Effector memory CD8-positive, alpha-beta T cell (primary cell): ENCODE measurements around the gene DAPK2.
A peak's percentile ranks its signal among the peaks of the same experiment; 100 is the strongest.
"Not testable (repeated sequence)": the region's sequence is repeated elsewhere in the genome, so short reads cannot be mapped to it uniquely, and the experiment has no call there.

Experiments
- ATAC-seq: fragments of 150-1000 bp; cut with Tn5 transposase; replicated peaks from 2 replicates; pipeline ENCODE4 v1.10.0; 2021; ENCODE audit warnings: mild to moderate bottlenecking, moderate library complexity
- DNase-seq, 3 experiments: peaks; one replicate each; pipeline ENCODE4 v3.0.0; 2021
- H3K27ac Mint-ChIP-seq, 2 donors: one replicate each; pipeline ENCODE4 v1.8.0; 2022; ENCODE audit warnings: mild to moderate bottlenecking in 2 of 2, mixed read lengths in 2 of 2, moderate library complexity in 2 of 2
- H3K27me3 Mint-ChIP-seq, 2 donors: one replicate each; pipeline ENCODE4 v1.8.0; 2022; ENCODE audit warnings: mixed read lengths in 2 of 2
- H3K36me3 Mint-ChIP-seq: one replicate; pipeline ENCODE4 v1.8.0; 2022; ENCODE audit warnings: mild to moderate bottlenecking, moderate library complexity, mixed read lengths; ENCODE audit not compliant: insufficient read depth
- H3K4me1 Mint-ChIP-seq, 2 donors: one replicate each; pipeline ENCODE4 v1.8.0; 2022; ENCODE audit warnings: low read depth in 2 of 2, mixed read lengths in 2 of 2
- H3K4me3 Mint-ChIP-seq, 2 donors: one replicate each; pipeline ENCODE4 v1.8.0; 2022; ENCODE audit warnings: mild to moderate bottlenecking in 2 of 2, mixed read lengths in 2 of 2, moderate library complexity in 2 of 2
- H3K9me3 Mint-ChIP-seq, 2 donors: one replicate each; pipeline ENCODE4 v1.8.0; 2022; ENCODE audit warnings: mixed read lengths in 2 of 2

The DAPK2 gene

DNA sequence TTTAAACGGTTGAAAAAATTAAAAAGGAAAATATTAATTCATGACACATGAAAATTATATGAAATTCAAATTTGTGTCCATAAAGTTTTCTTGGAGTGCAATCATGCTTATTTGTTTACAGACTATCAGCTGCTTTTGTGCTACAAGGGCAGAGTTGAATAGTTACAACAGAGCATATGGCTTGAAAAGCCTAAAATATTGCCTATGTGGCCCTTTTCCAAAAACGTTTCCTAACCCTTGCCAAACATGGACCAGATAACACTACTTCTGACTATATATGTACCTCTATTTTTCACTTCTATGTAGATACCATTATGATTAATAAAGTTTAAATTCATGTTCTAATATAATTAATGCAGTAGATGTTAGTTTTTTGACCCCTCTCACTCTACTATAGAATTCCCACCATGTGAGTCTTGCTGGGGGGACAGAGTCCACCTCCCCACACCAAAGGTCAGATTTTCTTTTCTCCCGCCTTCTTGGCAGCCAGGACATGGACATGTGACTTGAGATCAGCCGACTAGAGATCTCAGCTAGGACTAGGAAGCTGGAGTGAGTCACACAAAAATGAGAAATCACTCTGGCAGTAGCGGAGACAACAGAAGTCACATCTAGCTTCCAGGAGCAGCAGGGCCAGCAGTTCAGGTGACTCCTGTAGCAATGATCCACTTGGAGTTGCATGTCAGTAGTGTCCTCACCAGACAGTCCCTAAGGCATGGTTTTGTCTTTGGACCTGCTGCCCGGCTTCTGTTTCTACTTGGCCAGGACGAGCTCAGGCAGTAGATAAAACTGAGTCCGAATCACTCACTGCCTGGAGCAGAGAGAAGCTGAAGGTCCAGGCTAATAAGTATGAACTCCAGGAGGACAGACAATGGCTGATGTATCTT is 24.9 kb upstream of the DAPK2 start:
- H3K9me3 Mint-ChIP-seq, result no peaks in the 10 kb centered on the region
- H3K4me3 Mint-ChIP-seq, result no peak overlapping the region
- no peak overlapping the region for H3K27ac Mint-ChIP-seq
- H3K4me1 Mint-ChIP-seq, result peaks cover 6 to 9% of the 10 kb centered on the region in 2 donors
- peaks cover 19% of the 10 kb centered on the region for H3K36me3 Mint-ChIP-seq
- DNase-seq (no peak), ATAC-seq (no peak)
- no peaks in the 10 kb centered on the region for H3K27me3 Mint-ChIP-seq

DNA sequence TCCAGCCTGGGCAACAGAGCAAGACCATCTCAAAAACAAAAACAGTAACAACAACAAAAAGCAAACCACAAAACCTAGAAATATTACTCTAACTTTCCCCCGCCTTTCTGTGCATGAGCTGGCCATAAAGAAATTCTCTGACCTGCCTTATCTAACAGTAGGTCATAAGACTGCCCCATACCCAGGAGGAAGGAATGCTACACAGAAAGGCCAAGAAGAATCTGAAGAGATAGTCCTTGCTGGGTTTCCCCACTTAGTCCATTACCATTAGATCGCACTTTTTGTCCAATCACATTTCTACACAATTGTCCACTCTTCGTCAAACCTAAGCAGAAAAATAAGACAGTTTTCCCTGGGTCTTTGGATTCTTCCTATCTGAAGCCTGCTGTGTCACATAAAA is 23.8 kb upstream of the DAPK2 start:
- H3K27me3 Mint-ChIP-seq, result no peaks in the 10 kb centered on the region
- ATAC-seq (no peak), DNase-seq (no peak)
- H3K27ac Mint-ChIP-seq, result peak overlapping the region in 1 of 2 donors; percentile 64
- peaks cover 15% of the 10 kb centered on the region for H3K36me3 Mint-ChIP-seq
- H3K4me3 Mint-ChIP-seq, result no peak overlapping the region
- H3K9me3 Mint-ChIP-seq, result no peaks in the 10 kb centered on the region
- peaks cover 6 to 9% of the 10 kb centered on the region in 2 donors for H3K4me1 Mint-ChIP-seq

DNA sequence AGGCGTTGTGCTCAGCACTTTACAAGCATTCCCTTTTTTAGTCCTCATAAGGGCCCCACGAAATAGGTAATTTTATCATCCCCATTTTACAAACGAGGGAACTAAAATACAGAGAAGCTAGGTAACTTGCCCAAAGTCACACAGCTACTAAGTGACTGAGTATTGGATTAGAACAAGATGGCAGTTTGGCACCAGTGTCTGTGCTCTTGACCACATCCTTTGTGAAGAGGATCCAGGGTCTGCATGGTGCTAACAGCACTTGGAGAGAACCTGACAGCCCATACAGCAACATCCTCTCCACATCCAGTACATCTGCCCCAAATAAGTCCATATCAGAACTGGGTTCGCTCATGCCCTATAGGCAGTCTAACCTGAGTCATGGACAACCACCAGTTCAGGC is 21.8 kb upstream of the DAPK2 start:
- Mint-ChIP-seq H3K27ac (peak overlapping the region; percentile 1 to 62), H3K4me1 (peaks cover 6 to 9% of the 10 kb centered on the region in 2 donors), H3K36me3 (peaks cover 14% of the 10 kb centered on the region), H3K4me3 (peak overlapping the region; percentile 18 to 38), H3K27me3 (no peaks in the 10 kb centered on the region), H3K9me3 (no peaks in the 10 kb centered on the region)
- ATAC-seq, result peak; percentile 30
- DNase-seq, result no peak

DNA sequence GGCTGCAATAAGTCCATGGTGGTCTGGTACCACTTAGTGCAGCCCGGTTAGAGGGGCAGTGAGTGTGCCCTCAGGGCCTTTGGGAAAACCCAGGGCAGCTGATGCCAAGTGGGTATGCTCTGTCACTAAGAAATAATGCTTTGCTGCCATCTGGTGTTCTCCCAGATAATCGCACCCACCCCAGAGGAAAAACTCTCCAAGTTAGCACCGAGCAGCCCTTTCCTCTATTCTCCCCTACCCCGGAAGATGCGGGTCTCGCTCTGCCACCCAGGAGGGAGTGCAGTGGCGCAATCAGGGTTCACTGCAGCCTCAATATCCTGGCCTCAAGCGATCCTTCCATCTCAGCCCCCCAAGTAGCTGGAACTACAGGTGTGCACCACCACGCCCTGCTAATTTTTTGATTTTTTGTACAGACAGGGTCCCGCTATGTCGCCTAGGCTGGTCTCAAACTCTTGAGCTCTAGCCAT is 21.3 kb upstream of the DAPK2 start:
- Mint-ChIP-seq H3K4me3 (peak overlapping the region; percentile 18 to 38), H3K4me1 (peaks cover 6 to 9% of the 10 kb centered on the region in 2 donors), H3K36me3 (peaks cover 14% of the 10 kb centered on the region), H3K27ac (peak overlapping the region; percentile 1 to 62), H3K27me3 (no peaks in the 10 kb centered on the region), H3K9me3 (no peaks in the 10 kb centered on the region)
- peak; percentile 68 to 75 (median 73) for DNase-seq
- peak; percentile 85 for ATAC-seq

DNA sequence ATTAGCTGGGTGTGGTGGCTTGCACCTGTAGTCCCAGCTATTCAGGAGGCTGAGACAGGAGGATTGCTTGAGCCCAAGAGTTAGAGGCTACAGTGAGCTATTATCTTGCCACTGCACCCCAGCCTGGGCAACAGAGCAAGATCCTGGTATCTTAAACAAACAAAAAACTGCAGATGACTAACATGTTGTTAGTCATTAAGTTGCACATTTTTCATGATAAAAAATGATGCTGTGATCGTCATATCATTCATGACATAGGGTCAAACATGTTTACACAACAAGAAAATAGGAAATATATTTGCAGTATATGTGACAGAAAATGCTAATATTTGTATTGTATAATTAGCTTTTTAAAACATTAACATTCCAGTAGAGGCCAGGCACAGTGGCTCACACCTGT is 20.2 kb upstream of the DAPK2 start:
- H3K27me3 Mint-ChIP-seq, result no peaks in the 10 kb centered on the region
- no peaks in the 10 kb centered on the region for H3K9me3 Mint-ChIP-seq

DNA sequence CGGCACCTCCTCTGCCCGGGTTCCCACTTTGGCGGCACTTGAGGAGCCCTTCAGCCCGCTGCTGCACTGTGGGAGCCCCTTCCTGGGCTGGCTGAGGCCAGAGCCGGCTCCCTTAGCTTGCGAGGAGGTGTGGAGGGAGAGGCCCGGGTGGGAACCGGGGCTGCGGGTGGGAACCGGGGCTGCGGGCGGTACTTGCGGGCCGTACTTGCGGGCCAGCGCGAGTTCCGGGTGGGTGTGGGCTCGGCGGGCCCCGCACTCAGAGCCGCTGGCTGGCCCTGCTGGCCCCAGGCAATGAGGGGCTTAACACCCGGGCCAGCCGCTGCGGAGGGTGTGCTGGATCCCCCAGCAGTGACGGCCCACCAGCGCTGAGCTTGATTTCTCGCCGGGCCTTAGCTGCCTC is 14.4 kb upstream of the DAPK2 start:
- Mint-ChIP-seq H3K4me3 (no peak overlapping the region), H3K27me3 (no peaks in the 10 kb centered on the region), H3K4me1 (no peaks in the 10 kb centered on the region), H3K27ac (no peak overlapping the region), H3K9me3 (no peaks in the 10 kb centered on the region), H3K36me3 (peaks cover 2% of the 10 kb centered on the region)
- no peak for DNase-seq
- no peak for ATAC-seq

More for the DNA sequence above, 20.2 kb upstream of the DAPK2 start:
- no peak overlapping the region for H3K4me3 Mint-ChIP-seq
- H3K4me1 Mint-ChIP-seq, result peaks cover 6 to 9% of the 10 kb centered on the region in 2 donors
- ATAC-seq (no peak), DNase-seq (no peak)
- peaks cover 7% of the 10 kb centered on the region for H3K36me3 Mint-ChIP-seq
- H3K27ac Mint-ChIP-seq, result no peak overlapping the region

DNA sequence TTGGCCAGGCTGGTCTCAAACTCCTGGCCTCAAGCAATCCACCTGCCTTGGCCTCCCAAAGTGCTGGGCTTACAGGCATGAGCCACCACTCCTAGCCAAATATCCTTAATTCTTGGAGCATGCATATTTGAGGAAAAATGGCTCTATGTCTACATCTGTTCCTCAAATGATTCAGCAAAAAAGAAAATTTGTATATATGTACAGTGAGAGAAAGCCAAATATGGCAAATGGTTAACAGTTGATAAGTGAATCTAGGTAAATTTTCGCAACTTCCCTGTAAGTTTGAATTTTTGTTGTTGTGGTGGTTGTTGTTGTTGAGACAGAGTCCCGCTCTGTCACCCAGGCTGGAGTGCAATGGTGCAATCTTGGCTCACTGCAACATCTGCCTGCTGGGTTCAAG is 12.8 kb upstream of the DAPK2 start:
- not testable (repeated sequence) for H3K4me3 Mint-ChIP-seq, H3K27ac Mint-ChIP-seq, H3K27me3 Mint-ChIP-seq, H3K36me3 Mint-ChIP-seq, H3K9me3 Mint-ChIP-seq, DNase-seq, H3K4me1 Mint-ChIP-seq, ATAC-seq

DNA sequence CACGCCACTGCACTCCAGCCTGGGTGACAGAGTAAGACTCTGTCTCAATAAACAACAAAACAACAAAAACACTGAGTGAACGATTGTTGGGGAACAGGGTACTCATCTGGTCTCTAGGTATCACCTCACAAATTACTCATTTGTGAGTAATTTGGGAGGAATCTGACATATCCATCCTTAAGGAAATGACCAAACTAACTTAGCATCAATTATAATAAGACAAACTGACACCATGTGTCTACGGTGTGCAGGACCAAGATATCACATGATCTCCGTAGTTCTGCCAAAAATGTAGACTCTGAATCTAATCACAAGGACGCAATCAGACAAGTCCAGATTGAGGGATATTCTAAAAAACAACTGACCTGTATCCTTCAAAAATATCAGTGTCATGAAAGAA is 12.0 kb upstream of the DAPK2 start:
- Mint-ChIP-seq H3K4me3 (no peak overlapping the region), H3K36me3 (no peaks in the 10 kb centered on the region), H3K9me3 (no peaks in the 10 kb centered on the region), H3K4me1 (no peaks in the 10 kb centered on the region), H3K27me3 (no peaks in the 10 kb centered on the region), H3K27ac (no peak overlapping the region)
- no peak for ATAC-seq
- no peak for DNase-seq

DNA sequence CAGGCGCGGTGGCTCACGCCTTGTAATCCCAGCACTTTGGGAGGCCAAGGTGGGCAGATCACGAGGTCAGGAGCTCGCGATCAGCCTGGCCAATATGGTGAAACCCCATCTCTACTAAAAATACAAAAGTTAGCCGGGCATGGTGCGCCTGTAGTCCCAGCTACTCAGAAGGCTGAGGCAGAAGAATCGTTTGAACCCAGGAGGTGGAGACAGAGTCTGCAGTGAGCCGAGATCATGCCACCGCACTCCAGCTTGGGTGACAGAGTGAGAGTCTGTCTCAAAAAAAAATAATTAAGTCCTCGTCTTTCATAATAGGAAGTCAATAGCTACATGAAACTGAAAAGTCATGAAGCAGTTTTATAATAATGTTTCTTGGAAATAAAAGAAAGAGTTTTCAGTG is 7.4 kb upstream of the DAPK2 start:
- DNase-seq, H3K4me1 Mint-ChIP-seq, H3K4me3 Mint-ChIP-seq, ATAC-seq, H3K9me3 Mint-ChIP-seq, H3K27ac Mint-ChIP-seq, H3K36me3 Mint-ChIP-seq, H3K27me3 Mint-ChIP-seq: not testable (repeated sequence)

DNA sequence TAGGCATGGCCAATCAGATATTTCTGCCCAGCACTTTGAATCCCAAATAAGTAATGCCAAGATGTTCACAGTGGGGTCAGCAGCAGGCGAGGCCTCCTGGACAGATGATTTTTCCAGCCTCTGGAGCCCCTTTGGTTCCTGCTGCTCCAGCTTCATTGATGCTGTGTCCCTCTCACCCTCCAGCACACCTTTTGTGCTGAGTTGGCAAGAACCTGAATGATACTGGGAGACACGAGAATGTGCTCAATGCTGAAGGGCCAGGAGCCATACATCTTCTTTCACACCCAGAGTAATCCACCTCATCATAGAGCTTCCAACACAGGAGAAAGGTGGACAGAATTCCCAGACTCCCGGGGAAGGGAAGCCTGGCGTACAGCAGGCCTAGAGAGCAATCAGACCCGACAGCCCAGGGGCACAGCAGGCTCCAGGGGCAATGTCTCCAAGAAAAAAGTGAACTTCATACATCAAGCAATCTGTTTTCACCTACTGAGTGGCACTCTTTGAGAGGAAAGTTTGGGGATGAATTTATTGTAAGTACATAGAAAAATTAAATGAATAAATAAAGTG is 6.7 kb upstream of the DAPK2 start:
- H3K27ac Mint-ChIP-seq, result no peak overlapping the region
- ATAC-seq, result no peak
- no peaks in the 10 kb centered on the region for H3K4me1 Mint-ChIP-seq
- H3K36me3 Mint-ChIP-seq, result no peaks in the 10 kb centered on the region
- no peak for DNase-seq
- peaks cover 0 to 4% of the 10 kb centered on the region in 2 donors for H3K27me3 Mint-ChIP-seq
- no peaks in the 10 kb centered on the region for H3K9me3 Mint-ChIP-seq
- H3K4me3 Mint-ChIP-seq, result no peak overlapping the region

DNA sequence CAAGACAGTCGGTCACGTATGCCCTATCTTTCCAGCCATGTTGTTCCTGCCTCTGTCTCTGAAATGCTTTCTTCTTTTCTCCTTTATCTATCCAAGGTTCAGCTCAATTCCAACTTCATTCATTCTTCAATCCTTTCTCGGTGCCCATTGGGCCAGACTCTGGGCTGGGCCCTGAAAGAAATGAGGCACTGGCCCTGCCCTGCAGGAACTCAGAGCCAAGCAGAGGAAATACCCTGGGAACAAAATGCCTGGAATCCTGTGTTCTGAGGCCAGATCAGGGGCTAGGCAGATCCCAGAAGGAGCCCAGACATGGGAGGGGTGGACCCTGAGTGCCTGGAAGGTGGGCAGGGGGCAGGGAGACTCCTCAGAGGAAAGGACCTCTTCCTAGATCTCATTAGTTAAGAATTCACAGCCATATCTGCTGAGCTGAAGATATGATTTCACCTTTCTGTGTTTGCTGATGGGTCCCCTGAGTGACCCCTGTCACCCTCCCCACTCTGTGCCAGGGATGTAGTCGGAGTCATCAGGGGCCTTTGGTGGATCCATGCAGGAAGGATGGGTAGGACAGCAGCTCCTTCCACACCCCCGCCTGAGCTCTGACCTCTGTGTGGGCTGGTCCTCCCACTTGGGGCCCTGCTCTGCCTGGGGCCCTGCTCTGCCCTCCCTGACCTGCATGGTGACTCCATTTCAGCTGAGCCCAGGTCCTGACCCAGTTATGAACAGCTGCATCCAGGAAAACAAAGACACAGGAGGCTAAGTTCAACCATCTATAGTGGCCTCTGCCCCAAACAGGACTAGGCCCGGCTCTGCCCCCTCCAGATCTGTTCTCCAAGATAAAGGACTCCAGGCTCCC is 5.3 kb upstream of the DAPK2 start:
- Mint-ChIP-seq H3K4me3 (no peak overlapping the region), H3K9me3 (no peaks in the 10 kb centered on the region)
- no peak for DNase-seq

DNA sequence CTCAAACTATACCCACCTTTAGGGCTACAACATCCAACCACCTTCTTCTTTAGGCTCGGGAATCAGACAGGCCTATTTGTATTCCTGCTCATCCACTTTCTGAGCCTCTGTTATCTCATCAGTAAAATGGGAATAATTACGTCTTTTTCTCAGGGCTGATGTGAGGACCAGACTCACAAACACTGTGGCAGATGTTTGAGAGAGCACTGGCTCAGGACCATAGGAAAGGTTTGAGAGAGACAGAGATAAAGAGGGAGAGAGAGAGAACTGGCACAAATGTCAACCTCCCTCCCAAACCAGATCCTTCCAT is 4.8 kb upstream of the DAPK2 start:
- Mint-ChIP-seq H3K9me3 (no peaks in the 10 kb centered on the region), H3K27me3 (peaks cover 0 to 8% of the 10 kb centered on the region in 2 donors), H3K4me3 (no peak overlapping the region), H3K4me1 (peaks cover 5% of the 10 kb centered on the region in 2 donors), H3K36me3 (no peaks in the 10 kb centered on the region), H3K27ac (no peak overlapping the region)
- ATAC-seq (no peak), DNase-seq (no peak)

More for the DNA sequence above, 5.3 kb upstream of the DAPK2 start:
- Mint-ChIP-seq H3K36me3 (no peaks in the 10 kb centered on the region), H3K27ac (no peak overlapping the region), H3K4me1 (peaks cover 3% of the 10 kb centered on the region in 2 donors), H3K27me3 (peaks cover 0 to 8% of the 10 kb centered on the region in 2 donors)
- ATAC-seq, result no peak

DNA sequence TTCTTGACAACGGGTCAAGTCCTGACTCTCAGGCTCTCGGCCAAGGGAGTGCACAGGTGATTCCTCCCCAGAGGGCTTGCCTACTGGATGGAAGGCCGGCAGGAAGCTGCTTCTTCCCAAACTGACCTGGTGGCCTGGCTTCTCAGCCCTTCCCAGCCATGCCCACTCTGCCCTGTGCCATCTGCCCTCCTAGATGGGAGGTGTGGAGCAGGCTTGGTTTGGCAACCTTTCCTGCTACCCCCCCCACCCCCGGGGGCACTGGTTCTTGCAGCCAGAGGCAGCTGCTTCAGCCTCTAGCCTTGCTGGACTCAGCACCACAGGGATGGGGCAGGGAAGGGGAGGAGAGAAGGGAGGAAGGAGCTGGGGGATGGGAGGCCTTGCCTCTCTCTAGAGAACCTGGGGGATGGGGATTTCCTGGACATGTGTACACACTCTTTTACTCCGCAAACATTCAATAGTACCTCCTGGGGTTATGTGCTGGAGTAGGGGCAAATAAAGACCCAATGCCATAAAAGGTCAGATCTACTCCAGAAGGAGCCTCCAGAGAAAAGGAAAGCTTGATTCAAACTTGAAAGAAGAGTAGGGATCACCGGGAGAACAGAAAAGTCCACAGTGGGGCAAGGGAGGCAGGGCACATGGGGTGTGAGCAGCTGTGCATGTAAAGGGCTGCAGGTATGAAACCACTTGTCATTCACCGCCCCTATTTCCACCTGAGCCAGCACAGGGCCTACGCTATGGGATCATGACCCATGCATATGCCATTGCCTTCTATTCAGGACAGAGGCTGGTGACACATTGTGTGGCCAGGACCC is 4.2 kb upstream of the DAPK2 start:
- Mint-ChIP-seq H3K4me3 (no peak overlapping the region), H3K4me1 (peaks cover 5% of the 10 kb centered on the region in 2 donors), H3K27me3 (peaks cover 0 to 8% of the 10 kb centered on the region in 2 donors), H3K9me3 (no peaks in the 10 kb centered on the region), H3K27ac (peak overlapping the region in 1 of 2 donors; percentile 77), H3K36me3 (no peaks in the 10 kb centered on the region)
- no peak for ATAC-seq
- DNase-seq, result no peak
